ENCODE results near the gene RBM26. TPM values are rescaled to one million over a fixed set of nuclear protein-coding genes. Genes with fewer than 3 reads are reported as not detected.
A peak's percentile ranks its signal among the peaks of the same experiment; 100 is the strongest.

Gene RBM26
- polyA plus RNA-seq, 3 donors, result 3.5 to 25.3 (median 5.0) TPM

DNA sequence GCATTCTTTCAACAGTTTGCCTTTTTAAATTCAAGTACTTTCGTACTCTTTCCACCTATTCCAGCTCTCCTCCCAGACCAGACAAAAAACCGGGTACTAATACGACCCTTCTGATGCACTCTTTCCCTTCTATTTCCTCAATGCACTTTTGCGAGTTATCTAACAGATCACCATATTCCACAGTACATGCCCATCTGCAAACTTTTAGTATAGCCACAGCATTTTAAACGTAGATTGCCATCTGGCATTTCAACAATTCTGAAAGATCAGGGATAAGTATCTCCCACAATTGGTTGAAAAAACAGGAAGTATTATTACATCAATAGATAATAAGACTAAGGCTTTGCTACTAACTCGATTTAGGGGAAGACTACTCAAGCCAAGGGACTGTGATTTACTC lies 31.5 kb downstream of the RBM26 start:
- Histone ChIP-seq H3K27ac (ENCODE audit: low read depth in 1 of 2, low read length in 2 of 2) (no peak overlapping the region), H3K9ac (ENCODE audit: insufficient read depth, low read length, poor library complexity, severe bottlenecking) (no peak overlapping the region), H3K36me3 (replicated peaks in 1 of 2; ENCODE audit: control insufficient read depth in 1 of 2, insufficient read depth in 2 of 2, low read length in 2 of 2) (peaks cover 70 to 76% of the 10 kb centered on the region in 2 donors), H2AFZ (ENCODE audit: insufficient read depth, low read depth, low read length, poor library complexity, severe bottlenecking) (no peak overlapping the region), H3K4me2 (replicated peaks; ENCODE audit: extremely low read depth, low read length, poor library complexity, severe bottlenecking) (no peak overlapping the region), H3K4me1 (ENCODE audit: control insufficient read depth in 1 of 2, insufficient read depth in 2 of 2, low read length in 2 of 2) (no peaks in the 10 kb centered on the region), H4K20me1 (ENCODE audit: insufficient read depth, low read length) (peaks cover 7% of the 10 kb centered on the region), H3K4me3 (replicated peaks in 1 of 3; ENCODE audit: low read depth in 2 of 3, low read length in 3 of 3) (no peak overlapping the region), H3K79me2 (ENCODE audit: insufficient read depth, low read length) (peaks cover 4% of the 10 kb centered on the region), H3K9me3 (replicated peaks in 1 of 2; ENCODE audit: control insufficient read depth in 1 of 2, insufficient read depth in 1 of 2, low read length in 2 of 2) (no peaks in the 10 kb centered on the region), H3K27me3 (ENCODE audit: control insufficient read depth in 2 of 2, insufficient read depth in 2 of 2, low read length in 2 of 2) (no peaks in the 10 kb centered on the region)
- TF ChIP-seq, protein P1, sequence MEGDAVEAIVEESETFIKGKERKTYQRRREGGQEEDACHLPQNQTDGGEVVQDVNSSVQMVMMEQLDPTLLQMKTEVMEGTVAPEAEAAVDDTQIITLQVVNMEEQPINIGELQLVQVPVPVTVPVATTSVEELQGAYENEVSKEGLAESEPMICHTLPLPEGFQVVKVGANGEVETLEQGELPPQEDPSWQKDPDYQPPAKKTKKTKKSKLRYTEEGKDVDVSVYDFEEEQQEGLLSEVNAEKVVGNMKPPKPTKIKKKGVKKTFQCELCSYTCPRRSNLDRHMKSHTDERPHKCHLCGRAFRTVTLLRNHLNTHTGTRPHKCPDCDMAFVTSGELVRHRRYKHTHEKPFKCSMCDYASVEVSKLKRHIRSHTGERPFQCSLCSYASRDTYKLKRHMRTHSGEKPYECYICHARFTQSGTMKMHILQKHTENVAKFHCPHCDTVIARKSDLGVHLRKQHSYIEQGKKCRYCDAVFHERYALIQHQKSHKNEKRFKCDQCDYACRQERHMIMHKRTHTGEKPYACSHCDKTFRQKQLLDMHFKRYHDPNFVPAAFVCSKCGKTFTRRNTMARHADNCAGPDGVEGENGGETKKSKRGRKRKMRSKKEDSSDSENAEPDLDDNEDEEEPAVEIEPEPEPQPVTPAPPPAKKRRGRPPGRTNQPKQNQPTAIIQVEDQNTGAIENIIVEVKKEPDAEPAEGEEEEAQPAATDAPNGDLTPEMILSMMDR (IDR thresholded peaks at IDR 0.05), result no peak
- intact Hi-C loops (cut with micrococcal nuclease), result no loop called here
- no peak overlapping the region for H3K4me3 Mint-ChIP-seq
- DNase-seq, result no peak
- H3K9me3 Mint-ChIP-seq, result no peaks in the 10 kb centered on the region
- 93% methylated on average over 4 of the region's 6 CpGs for WGBS (ENCODE audit: insufficient coverage)
- H3K27ac Mint-ChIP-seq, result peak overlapping the region in 1 of 7 donors; percentile 25
- no peaks in the 10 kb centered on the region for H3K4me1 Mint-ChIP-seq
- H3K36me3 Mint-ChIP-seq, result peaks cover 51 to 64% of the 10 kb centered on the region in 2 donors
- no peaks in the 10 kb centered on the region for H3K27me3 Mint-ChIP-seq (ENCODE audit: low read depth in 3 of 3)

DNA sequence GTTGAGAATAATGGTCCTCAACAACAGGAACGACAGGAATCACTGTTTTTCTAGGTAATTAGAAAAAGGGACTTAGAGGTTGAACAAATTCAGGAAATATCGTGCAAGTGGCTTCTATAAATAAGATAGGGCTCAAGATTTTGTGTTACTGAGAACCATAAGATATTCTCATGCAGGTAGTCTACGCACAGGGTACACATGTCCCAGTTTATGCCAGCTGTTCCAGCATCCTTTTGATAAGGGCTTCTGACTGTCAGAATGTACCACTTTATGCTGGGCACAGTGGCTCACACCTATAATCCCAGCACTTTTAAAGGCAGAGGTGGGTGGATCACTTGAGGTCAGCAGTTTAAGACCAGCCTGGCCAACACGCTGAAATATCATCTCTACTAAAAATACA lies 32.1 kb downstream of the RBM26 start:
- no peaks in the 10 kb centered on the region for H3K4me1 Mint-ChIP-seq
- peaks cover 3% of the 10 kb centered on the region for H4K20me1 ChIP-seq (ENCODE audit: insufficient read depth, low read length)
- no peak overlapping the region for H3K4me3 ChIP-seq (replicated peaks in 1 of 3; ENCODE audit: low read depth in 2 of 3, low read length in 3 of 3)
- H3K9ac ChIP-seq (ENCODE audit: insufficient read depth, low read length, poor library complexity, severe bottlenecking), result no peak overlapping the region
- no peaks in the 10 kb centered on the region for H3K9me3 Mint-ChIP-seq
- no CpG with 5 or more reads among the region's 4 CpGs for WGBS (ENCODE audit: insufficient coverage)
- peak overlapping the region in 1 of 7 donors; percentile 46 for H3K27ac Mint-ChIP-seq
- no peaks in the 10 kb centered on the region for H3K9me3 ChIP-seq (replicated peaks in 1 of 2; ENCODE audit: control insufficient read depth in 1 of 2, insufficient read depth in 1 of 2, low read length in 2 of 2)
- H3K36me3 Mint-ChIP-seq, result peaks cover 52 to 63% of the 10 kb centered on the region in 2 donors
- no peaks in the 10 kb centered on the region for H3K27me3 Mint-ChIP-seq (ENCODE audit: low read depth in 3 of 3)
- H3K36me3 ChIP-seq (replicated peaks in 1 of 2; ENCODE audit: control insufficient read depth in 1 of 2, insufficient read depth in 2 of 2, low read length in 2 of 2), result peaks cover 75 to 80% of the 10 kb centered on the region in 2 donors
- no peak overlapping the region for H3K27ac ChIP-seq (ENCODE audit: low read depth in 1 of 2, low read length in 2 of 2)
- DNase-seq, result no peak
- intact Hi-C loops (cut with micrococcal nuclease), result no loop called here
- H3K4me1 ChIP-seq (ENCODE audit: control insufficient read depth in 1 of 2, insufficient read depth in 2 of 2, low read length in 2 of 2), result no peaks in the 10 kb centered on the region
- no peak overlapping the region for H2AFZ ChIP-seq (ENCODE audit: insufficient read depth, low read depth, low read length, poor library complexity, severe bottlenecking)
- TF ChIP-seq, protein P1 (IDR thresholded peaks at IDR 0.05), result no peak
- no peaks in the 10 kb centered on the region for H3K27me3 ChIP-seq (ENCODE audit: control insufficient read depth in 2 of 2, insufficient read depth in 2 of 2, low read length in 2 of 2)
- H3K4me3 Mint-ChIP-seq, result no peak overlapping the region
- H3K4me2 ChIP-seq (replicated peaks; ENCODE audit: extremely low read depth, low read length, poor library complexity, severe bottlenecking), result no peak overlapping the region
- peaks cover 3% of the 10 kb centered on the region for H3K79me2 ChIP-seq (ENCODE audit: insufficient read depth, low read length)

Measured in CD14-positive monocyte (primary cell).